Hepatocyte (in vitro differentiated cells): ENCODE results near the gene MAP3K6. TPM values are rescaled to one million over a fixed set of nuclear protein-coding genes. Genes with fewer than 3 reads are reported as not detected.

ENCODE experiments used
- DNase-seq: peaks from one replicate; pipeline ENCODE4 v3.0.0-alpha.2; 2016; ENCODE audit warnings: low spot score
- H2AFZ ChIP-seq: fragments of 200-600 bp; sonication (generic); 2 replicates; pipeline ENCODE4 v1.6.0; 2016; ENCODE audit warnings: antibody characterized with exemption, mild to moderate bottlenecking
- H3K27ac ChIP-seq: fragments of 200-600 bp; sonication (generic); 2 replicates; pipeline ENCODE4 v1.5.1; 2016; ENCODE audit warnings: mild to moderate bottlenecking
- H3K27me3 ChIP-seq: fragments of 200-600 bp; sonication (generic); 2 replicates; pipeline ENCODE4 v1.6.1; 2016
- H3K36me3 ChIP-seq: fragments of 200-600 bp; sonication (generic); replicated peaks from 2 replicates; pipeline ENCODE4 v1.5.1; 2016; ENCODE audit warnings: low read depth; ENCODE audit not compliant: insufficient read depth
- H3K4me1 ChIP-seq: fragments of 200-600 bp; sonication (generic); 2 replicates; pipeline ENCODE4 v1.5.1; 2016; ENCODE audit warnings: mild to moderate bottlenecking, moderate library complexity; ENCODE audit not compliant: insufficient read depth
- H3K4me2 ChIP-seq: fragments of 200-600 bp; sonication (generic); 2 replicates; pipeline ENCODE4 v1.6.0; 2016
- H3K4me3 ChIP-seq: fragments of 200-600 bp; sonication (generic); 2 replicates; pipeline ENCODE4 v1.5.1; 2016; ENCODE audit warnings: mild to moderate bottlenecking
- H3K79me2 ChIP-seq: fragments of 200-600 bp; sonication (generic); 2 replicates; pipeline ENCODE4 v1.6.0; 2017; ENCODE audit warnings: mild to moderate bottlenecking
- H3K9me2 ChIP-seq: fragments of 200-600 bp; sonication (generic); replicated peaks from 2 replicates; pipeline ENCODE4 v1.6.0; 2017; ENCODE audit warnings: mild to moderate bottlenecking; ENCODE audit not compliant: insufficient read depth
- H3K9me3 ChIP-seq: fragments of 200-600 bp; sonication (generic); 2 replicates; pipeline ENCODE4 v1.5.1; 2016; ENCODE audit warnings: low read depth, mild to moderate bottlenecking
- H4K20me1 ChIP-seq: fragments of 200-600 bp; sonication (generic); 2 replicates; pipeline ENCODE4 v1.6.0; 2016; ENCODE audit warnings: mild to moderate bottlenecking; ENCODE audit not compliant: insufficient read depth, poor library complexity, severe bottlenecking
- EZH2 ChIP-seq: fragments of 200-600 bp; sonication (generic); IDR thresholded peaks from 2 replicates; pipeline ENCODE4 v1.6.1; 2016; ENCODE audit warnings: antibody characterized with exemption, mild to moderate bottlenecking, borderline replicate concordance
- EZH2phosphoT487 ChIP-seq: fragments of 200-600 bp; sonication (generic); IDR thresholded peaks from one replicate; pipeline ENCODE4 v1.6.1; 2018; ENCODE audit warnings: antibody characterized with exemption, mild to moderate bottlenecking, low read depth, moderate library complexity; ENCODE audit not compliant: unreplicated experiment, severe bottlenecking
- WGBS: methylation state at CpG from one replicate; pipeline ENCODE4 v1.1.6; 2016; ENCODE audit warnings: low lambda C conversion rate; ENCODE audit errors: missing lambda C conversion rate; 5-methylcytosine and 5-hydroxymethylcytosine counted together
- polyA plus RNA-seq: library from polyadenylated mRNA; unstranded; fragments of >200 nt; fragmentation: Nextera tagmentation; extraction: Ambion mirVana; gene quantifications from 2 replicates; pipeline ENCODE4 v1.2.1, GENCODE V29; 2016
- small RNA-seq: library from RNA; depleted of rRNA; stranded (forward); fragments of <200 nt; gene quantifications from one replicate; pipeline ENCODE3, GENCODE V24; 2014
- total RNA-seq: library from RNA; depleted of rRNA; stranded (reverse); fragments of >200 nt; gene quantifications from 2 replicates; pipeline ENCODE4 v1.2.3, GENCODE V29; 2014
- TF ChIP-seq, protein P1 (sequence below): fragments of 200-600 bp; sonication (generic); IDR thresholded peaks from 2 replicates; pipeline ENCODE4 v1.5.1; 2016; ENCODE audit warnings: antibody characterized with exemption, mild to moderate bottlenecking; ENCODE audit not compliant: poor library complexity

The MAP3K6 gene
- total and polyA plus RNA-seq, 2 experiments from 2014 or later: 6.3 to 20.4 TPM

GRCh38 chr1:27307874-27308598 lies 58.7 kb downstream of the MAP3K6 start:
- Histone ChIP-seq H3K27ac (no peak overlapping the region), H3K4me2 (no peak overlapping the region), H3K9me3 (no peaks in the 10 kb centered on the region), H3K79me2 (no peaks in the 10 kb centered on the region), H3K4me3 (no peak overlapping the region), H3K36me3 (no peaks in the 10 kb centered on the region), H3K9me2 (no peaks in the 10 kb centered on the region), H4K20me1 (no peaks in the 10 kb centered on the region), H2AFZ (no peak overlapping the region), H3K27me3 (no peaks in the 10 kb centered on the region), H3K4me1 (no peaks in the 10 kb centered on the region)
- 83% methylated on average over 6 of the region's 6 CpGs for WGBS
- no peak for TF ChIP-seq EZH2phosphoT487
- TF ChIP-seq EZH2: no peak
- TF ChIP-seq, protein P1, sequence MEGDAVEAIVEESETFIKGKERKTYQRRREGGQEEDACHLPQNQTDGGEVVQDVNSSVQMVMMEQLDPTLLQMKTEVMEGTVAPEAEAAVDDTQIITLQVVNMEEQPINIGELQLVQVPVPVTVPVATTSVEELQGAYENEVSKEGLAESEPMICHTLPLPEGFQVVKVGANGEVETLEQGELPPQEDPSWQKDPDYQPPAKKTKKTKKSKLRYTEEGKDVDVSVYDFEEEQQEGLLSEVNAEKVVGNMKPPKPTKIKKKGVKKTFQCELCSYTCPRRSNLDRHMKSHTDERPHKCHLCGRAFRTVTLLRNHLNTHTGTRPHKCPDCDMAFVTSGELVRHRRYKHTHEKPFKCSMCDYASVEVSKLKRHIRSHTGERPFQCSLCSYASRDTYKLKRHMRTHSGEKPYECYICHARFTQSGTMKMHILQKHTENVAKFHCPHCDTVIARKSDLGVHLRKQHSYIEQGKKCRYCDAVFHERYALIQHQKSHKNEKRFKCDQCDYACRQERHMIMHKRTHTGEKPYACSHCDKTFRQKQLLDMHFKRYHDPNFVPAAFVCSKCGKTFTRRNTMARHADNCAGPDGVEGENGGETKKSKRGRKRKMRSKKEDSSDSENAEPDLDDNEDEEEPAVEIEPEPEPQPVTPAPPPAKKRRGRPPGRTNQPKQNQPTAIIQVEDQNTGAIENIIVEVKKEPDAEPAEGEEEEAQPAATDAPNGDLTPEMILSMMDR: no peak
- DNase-seq: no peak

GRCh38 chr1:27306892-27307761 lies 59.6 kb downstream of the MAP3K6 start:
- TF ChIP-seq EZH2phosphoT487 (no peak), EZH2 (no peak)
- TF ChIP-seq, protein P1: no peak
- Histone ChIP-seq H4K20me1 (no peaks in the 10 kb centered on the region), H2AFZ (no peak overlapping the region), H3K9me2 (no peaks in the 10 kb centered on the region), H3K27ac (no peak overlapping the region), H3K79me2 (no peaks in the 10 kb centered on the region), H3K4me2 (no peak overlapping the region), H3K4me3 (no peak overlapping the region), H3K27me3 (no peaks in the 10 kb centered on the region), H3K9me3 (no peaks in the 10 kb centered on the region), H3K36me3 (no peaks in the 10 kb centered on the region), H3K4me1 (no peaks in the 10 kb centered on the region)
- 69% methylated on average over 11 of the region's 11 CpGs for WGBS
- DNase-seq: no peak

- no peaks in the 10 kb centered on the region for H3K36me3 ChIP-seq
- TF ChIP-seq EZH2phosphoT487: no peak
- WGBS: 93% methylated on average over 11 of the region's 11 CpGs
- no peak overlapping the region for H3K4me2 ChIP-seq
- H2AFZ ChIP-seq: no peak overlapping the region
- H3K79me2 ChIP-seq: no peaks in the 10 kb centered on the region
- H3K27ac ChIP-seq: no peak overlapping the region
- H3K9me3 ChIP-seq: no peaks in the 10 kb centered on the region
- H3K4me1 ChIP-seq: peaks cover 2% of the 10 kb centered on the region
- H3K9me2 ChIP-seq: no peaks in the 10 kb centered on the region
- no peaks in the 10 kb centered on the region for H4K20me1 ChIP-seq
- no peaks in the 10 kb centered on the region for H3K27me3 ChIP-seq
- DNase-seq: no peak
- H3K4me3 ChIP-seq: no peak overlapping the region
These were observed 60.7 kb downstream of the MAP3K6 start for GRCh38 chr1:27306071-27306470.

Small RNA genes lying within 50 kb of the gene (small RNA-seq; reads per million reads assigned to genes)
- gene RNU6-48P: not detected

Other genes with a start within 250 kb of the MAP3K6 start
- 9.7 and 13.3 TPM in 2 replicates for gene SLC9A1, start 211.8 kb downstream of the MAP3K6 start, total RNA-seq
- gene SLC9A1, start 211.8 kb downstream of the MAP3K6 start, polyA plus RNA-seq: 29.8 and 31.3 TPM in 2 replicates
- gene WDTC1, start 132.3 kb downstream of the MAP3K6 start, total RNA-seq: 15.3 and 22.8 TPM in 2 replicates
- 7.3 and 11.0 TPM in 2 replicates for gene WDTC1, start 132.3 kb downstream of the MAP3K6 start, polyA plus RNA-seq
- 29.7 and 38.0 TPM in 2 replicates for gene TMEM222, start 44.8 kb downstream of the MAP3K6 start, total RNA-seq
- 55.3 and 57.1 TPM in 2 replicates for gene TMEM222, start 44.8 kb downstream of the MAP3K6 start, polyA plus RNA-seq
- gene SYTL1, start 24.9 kb downstream of the MAP3K6 start, total RNA-seq: 10.6 and 12.1 TPM in 2 replicates
- 21.7 and 26.2 TPM in 2 replicates for gene SYTL1, start 24.9 kb downstream of the MAP3K6 start, polyA plus RNA-seq
- not detected in 2 replicates for gene FCN3, start 7.9 kb upstream of the MAP3K6 start, total RNA-seq
- gene FCN3, start 7.9 kb upstream of the MAP3K6 start, polyA plus RNA-seq: not detected in 2 replicates
- gene CD164L2, start 16.4 kb upstream of the MAP3K6 start, total RNA-seq: not detected in 2 replicates
- 0.19 TPM in 1 of 2 replicates, not detected in the other for gene CD164L2, start 16.4 kb upstream of the MAP3K6 start, polyA plus RNA-seq
- 0.32 and 0.47 TPM in 2 replicates for gene GPR3, start 25.7 kb upstream of the MAP3K6 start, total RNA-seq
- gene GPR3, start 25.7 kb upstream of the MAP3K6 start, polyA plus RNA-seq: 1.5 and 2.2 TPM in 2 replicates
- gene WASF2, start 123.2 kb upstream of the MAP3K6 start, total RNA-seq: 25.2 and 28.5 TPM in 2 replicates
- 45.6 and 61.1 TPM in 2 replicates for gene WASF2, start 123.2 kb upstream of the MAP3K6 start, polyA plus RNA-seq
- gene AHDC1, start 237.2 kb upstream of the MAP3K6 start, total RNA-seq: 6.7 and 13.3 TPM in 2 replicates
- gene AHDC1, start 237.2 kb upstream of the MAP3K6 start, polyA plus RNA-seq: 12.2 and 14.4 TPM in 2 replicates